ENCODE measurements around the gene TWNK. TPM values are rescaled to one million over a fixed set of nuclear protein-coding genes. Genes with fewer than 3 reads are reported as not detected.

Gene TWNK
- total and polyA plus RNA-seq, 9 of the 15 experiments (the other 6 are each of a cell fraction or from before 2014, with no cell fraction given): 11.6 to 34.7 (median 17.4) TPM

DNA sequence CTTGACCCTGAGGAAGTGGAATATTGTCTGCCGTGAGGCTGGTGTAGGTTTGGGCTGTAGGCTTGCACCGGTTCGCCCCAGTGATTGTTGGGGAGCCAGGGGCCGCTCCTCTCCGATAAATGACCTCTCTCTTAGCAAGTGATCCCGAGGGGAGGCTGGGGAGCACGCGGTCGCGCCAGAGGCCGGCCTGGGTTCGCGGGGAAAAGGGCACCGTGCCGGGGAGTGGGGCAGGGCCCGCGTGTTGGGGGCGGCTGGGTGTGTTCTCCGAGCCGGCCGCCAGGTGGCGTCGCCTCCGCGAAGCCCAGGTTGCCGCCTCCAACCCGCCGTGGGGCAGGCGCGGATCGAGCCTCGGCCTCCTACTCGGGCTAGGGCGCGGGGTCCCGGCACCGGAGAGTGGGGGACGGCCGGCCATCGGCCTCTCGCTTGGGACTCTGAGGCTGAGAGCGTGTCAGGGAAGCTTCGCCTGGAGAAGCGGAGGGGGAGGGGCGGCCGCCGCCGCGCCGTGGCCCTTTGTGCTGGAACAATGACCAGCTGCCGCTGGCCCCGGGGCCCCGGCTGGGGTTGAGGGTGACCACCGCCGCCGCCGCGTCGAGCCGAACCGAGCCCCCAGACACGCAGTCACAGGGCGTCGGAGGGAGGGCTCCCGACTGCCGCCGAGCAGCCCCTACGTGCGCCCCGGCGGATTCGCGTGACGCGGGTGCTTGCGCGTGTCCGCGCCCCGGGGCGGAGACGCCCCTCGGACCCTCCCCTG is 11.8 kb downstream of the TWNK start (continued):
- TF ChIP-seq, protein P1, sequence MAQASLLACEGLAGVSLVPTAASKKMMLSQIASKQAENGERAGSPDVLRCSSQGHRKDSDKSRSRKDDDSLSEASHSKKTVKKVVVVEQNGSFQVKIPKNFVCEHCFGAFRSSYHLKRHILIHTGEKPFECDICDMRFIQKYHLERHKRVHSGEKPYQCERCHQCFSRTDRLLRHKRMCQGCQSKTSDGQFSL (CRISPR knock-in tag; IDR thresholded peaks at IDR 0.05): peak; percentile 74; the same call in 1 of the 2 replicates
- TF ChIP-seq, protein P1 (tag; IDR thresholded peaks at IDR 0.05): 0 out of 4 replicates have a peak, but pooled peaks of 1 of the 2 experiments have one; percentile 7
- TF ChIP-seq SP1 (CRISPR knock-in tag; IDR thresholded peaks at IDR 0.05) (peak; percentile 29; the same call in 1 of the 2 replicates), PTTG1 (tag; IDR thresholded peaks at IDR 0.05; ENCODE audit: low read depth) (no peak), CTBP1 (IDR thresholded peaks at IDR 0.05; ENCODE audit: borderline replicate concordance) (peak; percentile 58), ESRRA (IDR thresholded peaks at IDR 0.05; ENCODE audit: borderline replicate concordance, low read depth) (0 out of 2 replicates have a peak, but pooled peaks have one; percentile 10), FOXA3 (CRISPR knock-in tag; conservative IDR thresholded peaks at IDR 0.05 in 1 of 2, IDR thresholded peaks at IDR 0.05 in 1 of 2) (0 out of 4 replicates have a peak, but pooled peaks of 1 of the 2 experiments have one; percentile 50), ZNF583 (CRISPR knock-in tag; IDR thresholded peaks at IDR 0.05) (peak; percentile 71; the same call in 1 of the 2 replicates), JUN (IDR thresholded peaks at IDR 0.05; ENCODE audit: borderline replicate concordance, low read depth, low read length) (no peak), JUN (CRISPR knock-in tag; IDR thresholded peaks at IDR 0.05; ENCODE audit: borderline replicate concordance) (0 out of 2 replicates have a peak, but pooled peaks have one; percentile 51), NRF1 (conservative IDR thresholded peaks at IDR 0.05 in 1 of 2, IDR thresholded peaks at IDR 0.05 in 1 of 2) (peak; percentile 62 to 71; a peak in 3 of 4 replicates), YY1 (IDR thresholded peaks at IDR 0.05; ENCODE audit: borderline replicate concordance in 1 of 3, control insufficient read depth in 1 of 3, extremely low read depth in 1 of 3, insufficient read depth in 3 of 3, insufficient read length in 1 of 3, insufficient replicate concordance in 2 of 3, low read depth in 1 of 3, low read length in 2 of 3) (peak in 1 of 3 experiments; percentile 12)
- TF ChIP-seq, protein P2, sequence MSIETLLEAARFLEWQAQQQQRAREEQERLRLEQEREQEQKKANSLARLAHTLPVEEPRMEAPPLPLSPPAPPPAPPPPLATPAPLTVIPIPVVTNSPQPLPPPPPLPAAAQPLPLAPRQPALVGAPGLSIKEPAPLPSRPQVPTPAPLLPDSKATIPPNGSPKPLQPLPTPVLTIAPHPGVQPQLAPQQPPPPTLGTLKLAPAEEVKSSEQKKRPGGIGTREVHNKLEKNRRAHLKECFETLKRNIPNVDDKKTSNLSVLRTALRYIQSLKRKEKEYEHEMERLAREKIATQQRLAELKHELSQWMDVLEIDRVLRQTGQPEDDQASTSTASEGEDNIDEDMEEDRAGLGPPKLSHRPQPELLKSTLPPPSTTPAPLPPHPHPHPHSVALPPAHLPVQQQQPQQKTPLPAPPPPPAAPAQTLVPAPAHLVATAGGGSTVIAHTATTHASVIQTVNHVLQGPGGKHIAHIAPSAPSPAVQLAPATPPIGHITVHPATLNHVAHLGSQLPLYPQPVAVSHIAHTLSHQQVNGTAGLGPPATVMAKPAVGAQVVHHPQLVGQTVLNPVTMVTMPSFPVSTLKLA (conservative IDR thresholded peaks at IDR 0.05): peak; percentile 56 to 72
- TF ChIP-seq, protein P3, sequence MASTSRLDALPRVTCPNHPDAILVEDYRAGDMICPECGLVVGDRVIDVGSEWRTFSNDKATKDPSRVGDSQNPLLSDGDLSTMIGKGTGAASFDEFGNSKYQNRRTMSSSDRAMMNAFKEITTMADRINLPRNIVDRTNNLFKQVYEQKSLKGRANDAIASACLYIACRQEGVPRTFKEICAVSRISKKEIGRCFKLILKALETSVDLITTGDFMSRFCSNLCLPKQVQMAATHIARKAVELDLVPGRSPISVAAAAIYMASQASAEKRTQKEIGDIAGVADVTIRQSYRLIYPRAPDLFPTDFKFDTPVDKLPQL (IDR thresholded peaks at IDR 0.05; ENCODE audit: extremely low read depth, insufficient read length): no peak
- TF ChIP-seq, protein P4, sequence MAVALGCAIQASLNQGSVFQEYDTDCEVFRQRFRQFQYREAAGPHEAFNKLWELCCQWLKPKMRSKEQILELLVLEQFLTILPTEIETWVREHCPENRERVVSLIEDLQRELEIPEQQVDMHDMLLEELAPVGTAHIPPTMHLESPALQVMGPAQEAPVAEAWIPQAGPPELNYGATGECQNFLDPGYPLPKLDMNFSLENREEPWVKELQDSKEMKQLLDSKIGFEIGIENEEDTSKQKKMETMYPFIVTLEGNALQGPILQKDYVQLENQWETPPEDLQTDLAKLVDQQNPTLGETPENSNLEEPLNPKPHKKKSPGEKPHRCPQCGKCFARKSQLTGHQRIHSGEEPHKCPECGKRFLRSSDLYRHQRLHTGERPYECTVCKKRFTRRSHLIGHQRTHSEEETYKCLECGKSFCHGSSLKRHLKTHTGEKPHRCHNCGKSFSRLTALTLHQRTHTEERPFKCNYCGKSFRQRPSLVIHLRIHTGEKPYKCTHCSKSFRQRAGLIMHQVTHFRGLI (CRISPR knock-in tag; IDR thresholded peaks at IDR 0.05): no peak
- TF ChIP-seq, protein P5, sequence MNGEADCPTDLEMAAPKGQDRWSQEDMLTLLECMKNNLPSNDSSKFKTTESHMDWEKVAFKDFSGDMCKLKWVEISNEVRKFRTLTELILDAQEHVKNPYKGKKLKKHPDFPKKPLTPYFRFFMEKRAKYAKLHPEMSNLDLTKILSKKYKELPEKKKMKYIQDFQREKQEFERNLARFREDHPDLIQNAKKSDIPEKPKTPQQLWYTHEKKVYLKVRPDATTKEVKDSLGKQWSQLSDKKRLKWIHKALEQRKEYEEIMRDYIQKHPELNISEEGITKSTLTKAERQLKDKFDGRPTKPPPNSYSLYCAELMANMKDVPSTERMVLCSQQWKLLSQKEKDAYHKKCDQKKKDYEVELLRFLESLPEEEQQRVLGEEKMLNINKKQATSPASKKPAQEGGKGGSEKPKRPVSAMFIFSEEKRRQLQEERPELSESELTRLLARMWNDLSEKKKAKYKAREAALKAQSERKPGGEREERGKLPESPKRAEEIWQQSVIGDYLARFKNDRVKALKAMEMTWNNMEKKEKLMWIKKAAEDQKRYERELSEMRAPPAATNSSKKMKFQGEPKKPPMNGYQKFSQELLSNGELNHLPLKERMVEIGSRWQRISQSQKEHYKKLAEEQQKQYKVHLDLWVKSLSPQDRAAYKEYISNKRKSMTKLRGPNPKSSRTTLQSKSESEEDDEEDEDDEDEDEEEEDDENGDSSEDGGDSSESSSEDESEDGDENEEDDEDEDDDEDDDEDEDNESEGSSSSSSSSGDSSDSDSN (IDR thresholded peaks at IDR 0.05; ENCODE audit: borderline replicate concordance in 1 of 2, low read depth in 2 of 2, low read length in 2 of 2): peak; percentile 34 to 78; a peak in 1 of 4 replicates

Measured in K562 (cell line).